Muscle of leg (tissue), 11 donors: ENCODE data around the gene RNF10. TPM values are rescaled to one million over a fixed set of nuclear protein-coding genes. Genes with fewer than 3 reads are reported as not detected.
"Not testable (repeated sequence)": the region's sequence is repeated elsewhere in the genome, so short reads cannot be mapped to it uniquely, and the experiment has no call there.

Experiments
- DNase-seq: peaks from one replicate; pipeline ENCODE4 v3.0.0; 2013
- H3K27ac ChIP-seq: one replicate; pipeline ENCODE4 v1.5.1; 2013; ENCODE audit warnings: mild to moderate bottlenecking, low read length, control low read depth
- H3K27me3 ChIP-seq: one replicate; pipeline ENCODE4 v1.6.1; 2013; ENCODE audit warnings: low read length; ENCODE audit not compliant: control insufficient read depth, insufficient read depth
- H3K36me3 ChIP-seq: one replicate; pipeline ENCODE4 v1.6.1; 2013; ENCODE audit warnings: low read length; ENCODE audit not compliant: control insufficient read depth, insufficient read depth
- H3K4me1 ChIP-seq: one replicate; pipeline ENCODE4 v1.6.1; 2013; ENCODE audit warnings: low read length; ENCODE audit not compliant: control insufficient read depth, insufficient read depth
- H3K4me3 ChIP-seq: one replicate; pipeline ENCODE4 v1.5.1; 2013; ENCODE audit warnings: low read length, control low read depth
- H3K9me3 ChIP-seq: replicated peaks from 2 replicates; pipeline ENCODE4 v1.6.1; 2013; ENCODE audit warnings: low read depth, low read length; ENCODE audit not compliant: control insufficient read depth
- WGBS: methylation state at CpG from one replicate; pipeline ENCODE4 v1.1.5; 2013; ENCODE audit warnings: missing lambda C conversion rate; ENCODE audit not compliant: insufficient coverage; 5-methylcytosine and 5-hydroxymethylcytosine counted together
- polyA plus RNA-seq, 8 donors: library from polyadenylated mRNA; unstranded; fragments of 120-200 nt; gene quantifications; one replicate each; pipeline versions ENCODE4 v1.2.1 to v1.2.3, GENCODE V29; 2013; ENCODE audit warnings: inconsistent platforms in 1 of 8, low replicate concordance in 1 of 8; ENCODE audit not compliant: insufficient read length in 8 of 8, insufficient read depth in 1 of 8
- total RNA-seq: library from RNA; stranded (reverse); fragments of 120-200 nt; gene quantifications from one replicate; pipeline ENCODE4 v1.2.4, GENCODE V29; 2013

Gene RNF10
- total and polyA plus RNA-seq, 9 donors, result 80.8 to 203 (median 163) TPM

GRCh38 chr12:120519324-120519723 lies 14.8 kb upstream of the RNF10 start:
- H3K9me3 ChIP-seq, H3K4me1 ChIP-seq, DNase-seq, H3K27me3 ChIP-seq, H3K4me3 ChIP-seq, H3K27ac ChIP-seq: not testable (repeated sequence)
- peaks cover 41% of the 10 kb centered on the region for H3K36me3 ChIP-seq
- 93% methylated on average over 2 of the region's 8 CpGs for WGBS

GRCh38 chr12:120522568-120522967 lies 11.6 kb upstream of the RNF10 start:
- no peak overlapping the region for H3K4me3 ChIP-seq
- peaks cover 19% of the 10 kb centered on the region for H3K36me3 ChIP-seq
- WGBS, result 93% methylated on average over 9 of the region's 9 CpGs
- H3K9me3 ChIP-seq, result no peaks in the 10 kb centered on the region
- H3K4me1 ChIP-seq, result no peaks in the 10 kb centered on the region
- H3K27ac ChIP-seq, result no peak overlapping the region
- H3K27me3 ChIP-seq, result no peaks in the 10 kb centered on the region
- no peak for DNase-seq

DNA sequence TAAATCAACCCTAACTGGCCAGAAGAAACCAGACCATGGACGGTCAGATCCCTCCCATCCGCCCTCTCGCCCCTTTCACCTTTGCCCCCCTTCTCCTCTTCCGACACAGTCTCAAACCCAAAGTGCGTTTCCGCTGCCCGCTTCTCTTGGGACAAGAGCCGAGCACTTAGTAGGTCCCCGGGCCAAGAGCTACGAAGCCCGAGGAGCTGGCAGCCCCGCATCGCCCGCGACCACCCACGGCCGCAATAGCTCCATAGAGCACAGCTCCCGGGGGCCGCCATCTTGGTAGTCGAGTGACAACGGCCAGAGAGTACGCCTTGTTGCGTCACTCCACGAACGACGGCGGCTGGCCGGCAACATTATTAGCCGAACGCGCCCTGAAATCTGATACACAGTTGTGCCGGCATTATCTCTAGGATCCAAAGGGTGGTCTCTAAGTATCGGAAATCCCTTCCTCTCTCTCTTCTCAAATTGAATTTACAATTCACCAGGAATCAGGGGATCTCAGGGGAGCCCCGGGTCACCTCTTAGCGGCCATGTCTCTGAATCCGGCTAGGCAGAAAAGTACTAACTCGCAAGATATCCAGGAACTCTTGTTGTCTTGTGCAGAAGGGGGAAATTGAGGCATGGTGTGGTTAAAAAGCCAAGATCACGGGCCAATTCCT lies 5.2 kb upstream of the RNF10 start, which contains the start of gene COQ5:
Gene COQ5, minus strand, starts transcription at position 298 of the 665 bp plus-strand sequence. Its CDS starts 17 bp downstream, at position 281.
- H3K27me3 ChIP-seq, result no peaks in the 10 kb centered on the region
- under 1% methylated on average over 37 of the region's 38 CpGs for WGBS
- H3K36me3 ChIP-seq, result no peaks in the 10 kb centered on the region
- DNase-seq, result peak; percentile 98
- H3K4me3 ChIP-seq, result peak within 1 kb of the TSS; percentile 80
- H3K4me1 ChIP-seq, result peaks cover 2% of the 10 kb centered on the region
- H3K27ac ChIP-seq, result peak within 1 kb of the TSS; percentile 98
- H3K9me3 ChIP-seq, result no peaks in the 10 kb centered on the region

GRCh38 chr12:120529641-120530417 lies 4.3 kb upstream of the RNF10 start:
- Histone ChIP-seq H3K9me3 (no peaks in the 10 kb centered on the region), H3K4me3 (peak overlapping the region; percentile 80), H3K27ac (peak overlapping the region; percentile 98), H3K27me3 (no peaks in the 10 kb centered on the region), H3K36me3 (no peaks in the 10 kb centered on the region), H3K4me1 (peaks cover 2% of the 10 kb centered on the region)
- 60% methylated on average over 2 of the region's 19 CpGs for WGBS
- DNase-seq, result peak; percentile 61

GRCh38 chr12:120530418-120530761 lies 3.8 kb upstream of the RNF10 start:
- not testable (repeated sequence) for H3K4me3 ChIP-seq, DNase-seq, H3K27me3 ChIP-seq, H3K36me3 ChIP-seq, H3K4me1 ChIP-seq, H3K9me3 ChIP-seq
- peak overlapping the region; percentile 98 for H3K27ac ChIP-seq

DNA sequence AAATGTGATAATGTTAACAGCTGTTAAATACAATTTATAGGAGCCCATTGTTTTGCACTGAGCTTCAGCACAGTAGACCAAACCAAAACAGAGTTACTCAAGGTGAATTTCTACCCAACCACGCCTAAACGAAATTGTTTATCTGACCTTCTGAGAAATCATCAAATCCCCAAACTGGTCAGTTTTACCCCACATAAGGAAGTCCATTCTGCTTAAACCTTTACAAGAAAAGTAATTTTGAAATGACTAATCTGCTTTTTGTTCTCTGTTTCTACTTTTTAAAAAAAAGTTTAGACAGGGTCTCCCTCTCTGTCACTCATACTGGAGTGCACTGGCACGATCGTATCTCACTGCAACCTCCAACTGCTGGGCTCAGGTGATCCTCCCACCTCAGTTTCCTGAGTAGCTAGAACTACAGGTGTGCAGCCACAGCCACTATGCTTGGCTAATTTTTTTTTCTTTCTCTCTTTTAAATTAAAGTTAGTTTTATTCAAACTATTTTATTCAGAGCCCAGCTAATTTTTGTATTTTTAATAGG lies 1.4 kb upstream of the RNF10 start:
- no peak overlapping the region for H3K4me3 ChIP-seq
- WGBS, result no CpG with 5 or more reads among the region's 4 CpGs
- H3K36me3 ChIP-seq, result peaks cover 4% of the 10 kb centered on the region
- no peak overlapping the region for H3K27ac ChIP-seq
- H3K4me1 ChIP-seq, result peaks cover 19% of the 10 kb centered on the region
- H3K9me3 ChIP-seq, result no peaks in the 10 kb centered on the region
- DNase-seq, result no peak
- no peaks in the 10 kb centered on the region for H3K27me3 ChIP-seq

GRCh38 chr12:120534703-120535655 lies 823 bp downstream of the RNF10 start:
- peak overlapping the region; percentile 89 for H3K27ac ChIP-seq
- H3K4me1 ChIP-seq, result peaks cover 28% of the 10 kb centered on the region
- H3K27me3 ChIP-seq, result no peaks in the 10 kb centered on the region
- peaks cover 7% of the 10 kb centered on the region for H3K36me3 ChIP-seq
- H3K9me3 ChIP-seq, result no peaks in the 10 kb centered on the region
- H3K4me3 ChIP-seq, result peak overlapping the region; percentile 82
- 0% methylated on average over 43 of the region's 52 CpGs for WGBS
- DNase-seq, result peak; percentile 61

DNA sequence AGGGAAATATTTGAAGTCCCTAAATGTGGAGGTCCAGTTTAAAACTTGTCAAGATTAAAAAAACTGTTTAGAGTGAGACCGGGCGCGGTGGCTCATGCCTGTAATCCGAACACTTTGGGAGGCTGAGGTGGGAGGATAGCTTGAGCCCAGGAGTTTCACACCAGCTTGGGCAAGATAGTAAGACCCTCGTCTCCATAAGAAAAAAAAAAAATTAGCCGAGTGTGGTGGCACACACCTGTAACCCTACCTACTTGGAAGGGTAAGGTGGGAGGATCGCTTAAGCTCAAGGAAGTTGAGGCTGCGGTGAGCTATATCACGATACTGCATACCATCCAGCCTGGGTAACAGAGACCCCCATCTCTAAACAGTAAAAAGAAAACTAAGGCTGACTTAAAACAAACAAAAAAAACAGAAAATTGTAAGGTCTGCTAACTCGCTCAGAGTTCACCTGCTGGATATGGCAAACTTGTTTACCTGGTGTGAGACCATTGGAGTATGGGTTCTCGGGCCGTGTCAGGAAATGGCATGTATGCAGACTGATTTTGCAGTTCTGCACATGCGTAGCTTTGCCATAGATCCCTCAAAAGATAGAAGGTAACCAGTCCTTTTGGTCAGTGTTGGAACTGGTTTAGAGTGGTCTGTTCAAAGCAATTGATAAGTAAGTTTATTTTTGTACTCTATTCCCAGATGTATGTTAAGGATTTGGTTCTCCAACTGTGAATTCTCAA lies 2.1 kb downstream of the RNF10 start:
- WGBS, result 70% methylated on average over 4 of the region's 13 CpGs
- DNase-seq, result no peak
- H3K9me3 ChIP-seq, result no peaks in the 10 kb centered on the region
- no peak overlapping the region for H3K27ac ChIP-seq
- H3K36me3 ChIP-seq, result peaks cover 11% of the 10 kb centered on the region
- H3K4me1 ChIP-seq, result peaks cover 33% of the 10 kb centered on the region
- H3K4me3 ChIP-seq, result peak overlapping the region; percentile 82
- H3K27me3 ChIP-seq, result no peaks in the 10 kb centered on the region

DNA sequence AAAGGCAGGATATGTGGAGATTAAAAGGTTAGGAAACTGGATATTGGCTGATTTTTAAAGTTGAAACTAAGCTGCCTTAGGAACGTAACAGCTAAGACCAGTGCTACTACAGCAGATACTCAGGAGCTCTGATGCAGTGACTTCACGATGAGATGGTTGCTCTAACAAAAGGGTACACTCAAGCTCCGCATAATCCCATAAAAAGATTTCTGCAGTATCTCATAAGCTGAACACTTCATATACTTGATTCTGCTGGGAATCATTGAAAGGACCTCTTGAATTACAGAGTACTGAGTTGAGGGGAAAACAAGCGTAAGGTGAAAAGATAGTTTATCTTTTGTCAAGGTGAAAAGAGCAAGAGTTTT lies 3.7 kb downstream of the RNF10 start:
- peaks cover 33% of the 10 kb centered on the region for H3K4me1 ChIP-seq
- H3K36me3 ChIP-seq, result peaks cover 19% of the 10 kb centered on the region
- no peak overlapping the region for H3K4me3 ChIP-seq
- 37% methylated on average over 2 of the region's 4 CpGs for WGBS
- H3K9me3 ChIP-seq, result no peaks in the 10 kb centered on the region
- no peak for DNase-seq
- H3K27me3 ChIP-seq, result no peaks in the 10 kb centered on the region
- H3K27ac ChIP-seq, result peak overlapping the region; percentile 84
